Stimulated activated CD4-positive, alpha-beta T cell treated with anti-CD3 and anti-CD28 coated beads, Interleukin-1b, Interleukin-23, amount 100 ng/mL, for 1 hour (primary cell): ENCODE data around the gene LCOR.
"Not testable (repeated sequence)": the region's sequence is repeated elsewhere in the genome, so short reads cannot be mapped to it uniquely, and the experiment has no call there.

Experiments used
- DNase-seq, 2 donors: peaks; one replicate each; pipeline ENCODE4 v3.0.0-alpha.2; 2020; ENCODE audit warnings: low read depth in 2 of 2

Gene LCOR

GRCh38 chr10:96831867-96832720 is at the start of gene LCOR:
TSS of gene LCOR (plus strand) at chr10:96832298. CDS start at chr10:96949058, 116,760 bp downstream.
- DNase-seq, result peak; percentile 52 to 61

- DNase-seq, result no peak
Observed at GRCh38 chr10:96784253-96784652, 47.8 kb upstream of the LCOR start.

GRCh38 chr10:96789571-96790108 is 42.5 kb upstream of the LCOR start:
- DNase-seq, result no peak

- DNase-seq, result no peak
Observed at GRCh38 chr10:96791902-96792301, 40.2 kb upstream of the LCOR start.

GRCh38 chr10:96794836-96795733 is 37.0 kb upstream of the LCOR start:
- no peak for DNase-seq

GRCh38 chr10:96797485-96797884 is 34.6 kb upstream of the LCOR start:
- no peak for DNase-seq

- DNase-seq, result no peak
Observed at GRCh38 chr10:96803288-96803664, 28.8 kb upstream of the LCOR start.

- DNase-seq, result no peak
Observed at GRCh38 chr10:96814264-96814663, 17.8 kb upstream of the LCOR start.

GRCh38 chr10:96818971-96819370 is 13.1 kb upstream of the LCOR start:
- not testable (repeated sequence) for DNase-seq

- no peak for DNase-seq
Observed at GRCh38 chr10:96820765-96821164, 11.3 kb upstream of the LCOR start.

GRCh38 chr10:96826438-96826837 is 5.7 kb upstream of the LCOR start:
- no peak for DNase-seq

- DNase-seq, result no peak
Observed at GRCh38 chr10:96828609-96829008, 3.5 kb upstream of the LCOR start.

GRCh38 chr10:96829029-96829773 is 2.9 kb upstream of the LCOR start:
- DNase-seq, result no peak

GRCh38 chr10:96830511-96831199 is 1.4 kb upstream of the LCOR start:
- DNase-seq, result peak; percentile 54

GRCh38 chr10:96831200-96831866 is 765 bp upstream of the LCOR start:
- no peak for DNase-seq

GRCh38 chr10:96832721-96833219 is 672 bp downstream of the LCOR start:
- peak; percentile 64 to 82 for DNase-seq

- DNase-seq, result no peak
Observed at GRCh38 chr10:96833220-96834001, 1.3 kb downstream of the LCOR start.

GRCh38 chr10:96834120-96834519 is 2.0 kb downstream of the LCOR start:
- DNase-seq, result no peak

GRCh38 chr10:96835899-96836298 is 3.8 kb downstream of the LCOR start:
- DNase-seq, result no peak

GRCh38 chr10:96838529-96838928 is 6.4 kb downstream of the LCOR start:
- no peak for DNase-seq
